ENCODE results near the gene MFNG.

DNA sequence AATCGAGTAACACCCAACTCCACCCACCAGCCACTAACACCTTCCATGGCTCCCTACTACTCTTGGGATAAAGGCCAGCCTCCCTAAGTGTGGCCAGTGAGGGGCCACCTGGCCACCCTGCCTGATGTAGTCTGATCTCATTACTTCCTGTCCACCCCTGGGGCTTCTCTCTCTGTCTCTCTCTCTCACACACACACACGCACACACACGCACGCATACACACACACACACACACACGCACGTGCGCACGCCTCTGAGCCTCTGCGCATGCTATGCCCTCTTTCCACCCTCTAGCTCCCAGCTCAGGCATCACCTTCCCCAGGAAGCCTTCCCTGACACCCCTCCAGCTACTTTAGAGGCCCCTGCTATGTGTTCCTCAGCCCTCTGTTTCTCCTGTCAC, 3.9 kb downstream of the MFNG start:
- TF ChIP-seq, protein P1, sequence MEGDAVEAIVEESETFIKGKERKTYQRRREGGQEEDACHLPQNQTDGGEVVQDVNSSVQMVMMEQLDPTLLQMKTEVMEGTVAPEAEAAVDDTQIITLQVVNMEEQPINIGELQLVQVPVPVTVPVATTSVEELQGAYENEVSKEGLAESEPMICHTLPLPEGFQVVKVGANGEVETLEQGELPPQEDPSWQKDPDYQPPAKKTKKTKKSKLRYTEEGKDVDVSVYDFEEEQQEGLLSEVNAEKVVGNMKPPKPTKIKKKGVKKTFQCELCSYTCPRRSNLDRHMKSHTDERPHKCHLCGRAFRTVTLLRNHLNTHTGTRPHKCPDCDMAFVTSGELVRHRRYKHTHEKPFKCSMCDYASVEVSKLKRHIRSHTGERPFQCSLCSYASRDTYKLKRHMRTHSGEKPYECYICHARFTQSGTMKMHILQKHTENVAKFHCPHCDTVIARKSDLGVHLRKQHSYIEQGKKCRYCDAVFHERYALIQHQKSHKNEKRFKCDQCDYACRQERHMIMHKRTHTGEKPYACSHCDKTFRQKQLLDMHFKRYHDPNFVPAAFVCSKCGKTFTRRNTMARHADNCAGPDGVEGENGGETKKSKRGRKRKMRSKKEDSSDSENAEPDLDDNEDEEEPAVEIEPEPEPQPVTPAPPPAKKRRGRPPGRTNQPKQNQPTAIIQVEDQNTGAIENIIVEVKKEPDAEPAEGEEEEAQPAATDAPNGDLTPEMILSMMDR (IDR thresholded peaks at IDR 0.05), result no peak
- TF ChIP-seq POLR2A (IDR thresholded peaks at IDR 0.05) (no peak), POLR2AphosphoS5 (IDR thresholded peaks at IDR 0.05) (no peak)
